Smooth muscle cell (in vitro differentiated cells): ENCODE data around the gene FHIP1A. TPM values are rescaled to one million over a fixed set of nuclear protein-coding genes. Genes with fewer than 3 reads are reported as not detected.

ENCODE experiments used
- DNase-seq: peaks from one replicate; lab custom pipeline; 2025; ENCODE audit not compliant: unreplicated experiment; lab: John Stamatoyannopoulos, UW
- H2AFZ ChIP-seq: fragments of 200-600 bp; sonication (generic); 2 replicates; pipeline ENCODE4 v1.6.0; 2016; ENCODE audit warnings: antibody characterized with exemption, low read depth, mild to moderate bottlenecking
- H3F3A ChIP-seq: fragments of 200-600 bp; sonication (generic); 2 replicates; pipeline ENCODE4 v1.6.0; 2017; ENCODE audit warnings: antibody characterized with exemption, low read depth
- H3K27ac ChIP-seq: fragments of 200-600 bp; sonication (generic); 2 replicates; pipeline ENCODE4 v1.5.1; 2016; ENCODE audit warnings: low read depth, mild to moderate bottlenecking
- H3K27me3 ChIP-seq: fragments of 200-600 bp; sonication (generic); 2 replicates; pipeline ENCODE4 v1.6.1; 2016; ENCODE audit warnings: low read depth, mild to moderate bottlenecking
- H3K36me3 ChIP-seq: fragments of 200-600 bp; sonication (generic); 2 replicates; pipeline ENCODE4 v1.5.1; 2016; ENCODE audit warnings: low read depth
- H3K4me1 ChIP-seq: fragments of 200-600 bp; sonication (generic); 2 replicates; pipeline ENCODE4 v1.5.1; 2016; ENCODE audit warnings: low read depth
- H3K4me2 ChIP-seq: fragments of 200-600 bp; sonication (generic); 2 replicates; pipeline ENCODE4 v1.6.0; 2016; ENCODE audit warnings: mild to moderate bottlenecking
- H3K4me3 ChIP-seq: fragments of 200-600 bp; sonication (generic); 2 replicates; pipeline ENCODE4 v1.5.1; 2016; ENCODE audit warnings: mild to moderate bottlenecking
- H3K79me2 ChIP-seq: fragments of 200-600 bp; sonication (generic); 2 replicates; pipeline ENCODE4 v1.6.0; 2016; ENCODE audit warnings: low read depth, mild to moderate bottlenecking
- H3K9ac ChIP-seq: fragments of 200-600 bp; sonication (generic); 2 replicates; pipeline ENCODE4 v1.6.0; 2016; ENCODE audit warnings: low read depth
- H3K9me3 ChIP-seq: fragments of 200-600 bp; sonication (generic); replicated peaks from 2 replicates; pipeline ENCODE4 v1.5.1; 2016; ENCODE audit warnings: low read depth
- H4K20me1 ChIP-seq: fragments of 200-600 bp; sonication (generic); 2 replicates; pipeline ENCODE4 v1.6.0; 2016; ENCODE audit warnings: low read depth
- CTCF ChIP-seq: fragments of 200-600 bp; sonication (generic); IDR thresholded peaks from 2 replicates; pipeline ENCODE4 v1.5.1; 2017; ENCODE audit warnings: borderline replicate concordance, mild to moderate bottlenecking, antibody characterized with exemption; ENCODE audit not compliant: insufficient read depth, poor library complexity, severe bottlenecking
- WGBS: methylation state at CpG from one replicate; pipeline ENCODE4 v1.1.7; 2016; ENCODE audit warnings: low lambda C conversion rate; 5-methylcytosine and 5-hydroxymethylcytosine counted together
- polyA plus RNA-seq: library from polyadenylated mRNA; unstranded; fragments of >200 nt; fragmentation: Nextera tagmentation; extraction: Ambion mirVana; gene quantifications from 2 replicates; pipeline ENCODE4 v1.2.1, GENCODE V29; 2016
- total RNA-seq: library from RNA; depleted of rRNA; stranded (reverse); fragments of >200 nt; gene quantifications from 2 replicates; pipeline ENCODE4 v1.2.3, GENCODE V29; 2014

FHIP1A gene
- total and polyA plus RNA-seq, 2 experiments from 2014 or later, result 0.48 to 4.1 TPM

GRCh38 chr4:151422854-151423253 is 13.9 kb downstream of the FHIP1A start:
- TF ChIP-seq CTCF, result no peak
- no peaks in the 10 kb centered on the region for H3K4me1 ChIP-seq
- 87% methylated on average over 3 of the region's 3 CpGs for WGBS

GRCh38 chr4:151426513-151426912 is 17.5 kb downstream of the FHIP1A start:
- H3K4me2 ChIP-seq, result no peak overlapping the region
- H3K4me3 ChIP-seq, result no peak overlapping the region
- H3K79me2 ChIP-seq, result no peaks in the 10 kb centered on the region
- no peaks in the 10 kb centered on the region for H3K27me3 ChIP-seq
- H2AFZ ChIP-seq, result no peak overlapping the region
- no peak for DNase-seq
- H3K4me1 ChIP-seq, result peaks cover 17% of the 10 kb centered on the region
- H3K27ac ChIP-seq, result no peak overlapping the region
- H4K20me1 ChIP-seq, result no peaks in the 10 kb centered on the region
- H3K9me3 ChIP-seq, result no peaks in the 10 kb centered on the region
- TF ChIP-seq CTCF, result no peak
- H3K9ac ChIP-seq, result no peak overlapping the region
- no peaks in the 10 kb centered on the region for H3K36me3 ChIP-seq
- 84% methylated on average over 1 of the region's 1 CpG for WGBS
- H3F3A ChIP-seq, result no peaks in the 10 kb centered on the region

More at GRCh38 chr4:151422854-151423253, 13.9 kb downstream of the FHIP1A start:
- no peak overlapping the region for H3K4me2 ChIP-seq
- no peaks in the 10 kb centered on the region for H3K9me3 ChIP-seq
- H2AFZ ChIP-seq, result no peak overlapping the region
- H3F3A ChIP-seq, result no peaks in the 10 kb centered on the region
- H4K20me1 ChIP-seq, result no peaks in the 10 kb centered on the region
- no peaks in the 10 kb centered on the region for H3K36me3 ChIP-seq
- H3K79me2 ChIP-seq, result no peaks in the 10 kb centered on the region
- no peak overlapping the region for H3K4me3 ChIP-seq
- no peaks in the 10 kb centered on the region for H3K27me3 ChIP-seq
- H3K9ac ChIP-seq, result no peak overlapping the region
- no peak overlapping the region for H3K27ac ChIP-seq
- DNase-seq, result no peak

- no peak overlapping the region for H2AFZ ChIP-seq
- no peaks in the 10 kb centered on the region for H3K79me2 ChIP-seq
- no peak for DNase-seq
- H3K4me2 ChIP-seq, result no peak overlapping the region
- H3K4me1 ChIP-seq, result peaks cover 18% of the 10 kb centered on the region
- H4K20me1 ChIP-seq, result no peaks in the 10 kb centered on the region
- H3K4me3 ChIP-seq, result no peak overlapping the region
- no peak for TF ChIP-seq CTCF
- H3K9ac ChIP-seq, result no peak overlapping the region
- H3K27ac ChIP-seq, result no peak overlapping the region
- no peaks in the 10 kb centered on the region for H3F3A ChIP-seq
- H3K36me3 ChIP-seq, result no peaks in the 10 kb centered on the region
- WGBS, result 100% methylated on average over 1 of the region's 1 CpG
- H3K27me3 ChIP-seq, result no peaks in the 10 kb centered on the region
- H3K9me3 ChIP-seq, result no peaks in the 10 kb centered on the region
These were observed 18.3 kb downstream of the FHIP1A start for GRCh38 chr4:151427266-151427665.

- WGBS, result 86% methylated on average over 3 of the region's 3 CpGs
- no peaks in the 10 kb centered on the region for H3K79me2 ChIP-seq
- H3K9ac ChIP-seq, result no peak overlapping the region
- no peak overlapping the region for H2AFZ ChIP-seq
- no peaks in the 10 kb centered on the region for H3K36me3 ChIP-seq
- no peak overlapping the region for H3K4me3 ChIP-seq
- H3K4me1 ChIP-seq, result peaks cover 18% of the 10 kb centered on the region
- H3K9me3 ChIP-seq, result no peaks in the 10 kb centered on the region
- H3K27ac ChIP-seq, result no peak overlapping the region
- no peak overlapping the region for H3K4me2 ChIP-seq
- no peaks in the 10 kb centered on the region for H3K27me3 ChIP-seq
- DNase-seq, result no peak
- TF ChIP-seq CTCF, result no peak
- H4K20me1 ChIP-seq, result no peaks in the 10 kb centered on the region
- H3F3A ChIP-seq, result no peaks in the 10 kb centered on the region
These were observed 19.4 kb downstream of the FHIP1A start for GRCh38 chr4:151428346-151428745.
